HL-60 (cell line): ENCODE results near the gene FBXO17.

ENCODE experiments used
- DNase-seq, 2 experiments: peaks; one replicate each; pipeline ENCODE4 v3.0.0-alpha.2; 2010 to 2020; ENCODE audit warnings: low read depth in 1 of 2, low spot score in 1 of 2
- H3K27ac ChIP-seq: fragments of 250-450 bp; sonication (Bioruptor Pico); replicated peaks from 2 replicates; pipeline ENCODE4 v1.5.1; 2020; ENCODE audit warnings: mild to moderate bottlenecking, moderate library complexity
- H3K27me3 ChIP-seq: fragments of 250-450 bp; sonication (Bioruptor Pico); 2 replicates; pipeline ENCODE4 v1.5.1; 2021; ENCODE audit warnings: mild to moderate bottlenecking, moderate library complexity; ENCODE audit not compliant: insufficient read depth, poor library complexity, severe bottlenecking
- H3K4me3 ChIP-seq: replicated peaks from 2 replicates; pipeline ENCODE4 v1.5.1; 2011; ENCODE audit warnings: mild to moderate bottlenecking, control low read depth, low read length; ENCODE audit not compliant: insufficient read depth
- CTCF ChIP-seq: IDR thresholded peaks from one replicate; pipeline ENCODE4 v1.5.1; 2011; ENCODE audit warnings: low read length, control low read depth, inconsistent platforms; ENCODE audit not compliant: insufficient read depth
- GABPA ChIP-seq: IDR thresholded peaks from 2 replicates; pipeline ENCODE4 v1.6.1; 2012; ENCODE audit warnings: low read depth
- POLR2AphosphoS5 ChIP-seq: IDR thresholded peaks from 2 replicates; pipeline ENCODE4 v1.6.1; 2012; ENCODE audit warnings: low read depth
- REST ChIP-seq: IDR thresholded peaks from 2 replicates; pipeline ENCODE4 v1.6.1; 2012; ENCODE audit warnings: low read depth; ENCODE audit not compliant: insufficient replicate concordance
- SPI1 ChIP-seq: IDR thresholded peaks from 2 replicates; pipeline ENCODE4 v1.6.1; 2012; ENCODE audit warnings: low read depth, mild to moderate bottlenecking, borderline replicate concordance

Gene FBXO17

GRCh38 chr19:38930776-38931520, 44.6 kb downstream of the FBXO17 start, which contains the start of gene MRPS12:
TSS of gene MRPS12 (plus strand) at chr19:38930944. CDS start at chr19:38931295, 351 bp downstream.
- DNase-seq, result peak; percentile 99 to 100
- Histone ChIP-seq H3K27me3 (no peaks in the 10 kb centered on the region), H3K4me3 (peak within 1 kb of the TSS; percentile 68), H3K27ac (peak within 1 kb of the TSS; percentile 95)
- TF ChIP-seq POLR2AphosphoS5 (peak; percentile 84), GABPA (peak; percentile 53; the same call in 1 of the 2 replicates), CTCF (no peak), SPI1 (no peak)

- Histone ChIP-seq H3K27ac (peak within 1 kb of the TSS; percentile 95), H3K4me3 (peak within 1 kb of the TSS; percentile 68), H3K27me3 (no peaks in the 10 kb centered on the region)
- peak; percentile 92 to 93 for DNase-seq
- TF ChIP-seq REST, result peak; percentile 72
- TF ChIP-seq POLR2AphosphoS5, result peak; percentile 93
- no peak for TF ChIP-seq GABPA
- no peak for TF ChIP-seq SPI1
- TF ChIP-seq CTCF, result peak; percentile 93
Observed at GRCh38 chr19:38929929-38930775, 45.4 kb downstream of the FBXO17 start, which contains the start of gene SARS2. TSS of gene SARS2 (minus strand) at chr19:38930763. CDS start at chr19:38930736, 27 bp downstream.

GRCh38 chr19:38928391-38929001, 47.0 kb downstream of the FBXO17 start:
- Histone ChIP-seq H3K27ac (no peak overlapping the region), H3K27me3 (no peaks in the 10 kb centered on the region), H3K4me3 (no peak overlapping the region)
- no peak for DNase-seq
- TF ChIP-seq GABPA (no peak), SPI1 (no peak), REST (no peak), POLR2AphosphoS5 (no peak), CTCF (no peak)
